Colonic mucosa (tissue), 4 donors: Measurements from ENCODE around the gene MYCT1. TPM values are rescaled to one million over a fixed set of nuclear protein-coding genes. Genes with fewer than 3 reads are reported as not detected.

Source experiments
- DNase-seq: peaks from one replicate; pipeline ENCODE4 v3.0.0-alpha.2; 2020
- H3K27ac ChIP-seq: fragments of 200-600 bp; one replicate; pipeline ENCODE4 v1.8.0; 2021
- H3K27me3 ChIP-seq: fragments of 200-600 bp; one replicate; pipeline ENCODE4 v1.8.0; 2021
- H3K36me3 ChIP-seq: fragments of 200-600 bp; one replicate; pipeline ENCODE4 v1.8.0; 2021
- H3K4me1 ChIP-seq: fragments of 200-600 bp; one replicate; pipeline ENCODE4 v1.8.0; 2021; ENCODE audit warnings: mild to moderate bottlenecking
- H3K4me3 ChIP-seq: fragments of 200-600 bp; one replicate; pipeline ENCODE4 v1.8.0; 2021
- H3K9ac ChIP-seq, 2 donors: one replicate each; pipeline ENCODE4 v1.7.0; 2013; ENCODE audit warnings: control low read depth in 2 of 2, low read depth in 2 of 2, low read length in 2 of 2
- H3K9me3 ChIP-seq: fragments of 200-600 bp; one replicate; pipeline ENCODE4 v1.8.0; 2021
- CTCF ChIP-seq: fragments of 200-600 bp; IDR thresholded peaks from one replicate; pipeline ENCODE4 v1.8.0; 2022; ENCODE audit warnings: antibody characterized with exemption, mild to moderate bottlenecking
- intact Hi-C: fragments of 100-400 bp; cut with DNase I; formaldehyde crosslinking; loops from one replicate; pipeline ENCODE4 v1.14.1; 2022
- total RNA-seq, 2 donors: library from RNA; stranded (reverse); fragmentation: NEBNext Ultra II Directional in 1 of 2; extraction: Animal tissue kit (Norgen Biotek cat#: 25700) in 1 of 2; gene quantifications; one replicate each; pipeline ENCODE4 v1.2.1, GENCODE V29; 2021
- donor health status: healthy.
- donor health status: DM: no; HTN: no; CAD: no.
- donor health status: DM: no; HTN: no; CAD: no.

Gene MYCT1
- total RNA-seq, result 1 to 10 TPM; 1.9 to 4.8 TPM

GRCh38 chr6:152697634-152698033 is at the start of gene MYCT1:
Gene MYCT1 (plus strand): TSS chr6:152697897. CDS start chr6:152697903, 6 bp downstream.
- no peak within 1 kb of the TSS for H3K27ac ChIP-seq
- no peak for TF ChIP-seq CTCF
- DNase-seq, result no peak
- H3K9ac ChIP-seq, result no peak within 1 kb of the TSS
- H3K4me3 ChIP-seq, result no peak within 1 kb of the TSS
- no peaks in the 10 kb centered on the region for H3K27me3 ChIP-seq
- H3K4me1 ChIP-seq, result no peaks in the 10 kb centered on the region
- intact Hi-C loops, result no loop called here
- no peaks in the 10 kb centered on the region for H3K36me3 ChIP-seq
- H3K9me3 ChIP-seq, result no peaks in the 10 kb centered on the region

DNA sequence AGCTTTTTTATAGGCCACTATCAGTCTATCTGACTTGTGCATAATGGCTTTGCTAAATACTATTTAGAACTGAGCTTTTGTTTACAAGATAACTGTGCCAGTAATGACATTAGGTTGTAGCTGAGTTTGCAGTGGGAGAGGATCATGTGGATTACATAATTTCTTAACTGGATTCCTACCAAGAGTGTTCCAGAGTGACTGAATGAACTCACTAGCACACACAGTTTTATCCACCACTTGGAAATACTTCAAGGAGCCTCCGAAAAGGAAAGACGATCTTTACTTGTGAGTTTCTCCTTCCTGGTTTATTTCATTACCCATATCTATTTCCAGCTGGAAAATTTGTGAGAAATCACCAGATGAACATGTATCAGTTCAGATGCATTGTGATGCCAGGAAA is 49.6 kb upstream of the MYCT1 start:
- H3K9me3 ChIP-seq, result no peaks in the 10 kb centered on the region
- DNase-seq, result no peak
- intact Hi-C loops, result no loop called here
- no peaks in the 10 kb centered on the region for H3K4me1 ChIP-seq
- no peak overlapping the region for H3K9ac ChIP-seq
- no peaks in the 10 kb centered on the region for H3K36me3 ChIP-seq
- no peak overlapping the region for H3K27ac ChIP-seq
- H3K27me3 ChIP-seq, result no peaks in the 10 kb centered on the region
- no peak overlapping the region for H3K4me3 ChIP-seq
- TF ChIP-seq CTCF, result no peak

GRCh38 chr6:152651986-152652385 is 45.7 kb upstream of the MYCT1 start:
- no peaks in the 10 kb centered on the region for H3K36me3 ChIP-seq
- H3K4me3 ChIP-seq, result no peak overlapping the region
- H3K27ac ChIP-seq, result no peak overlapping the region
- H3K4me1 ChIP-seq, result no peaks in the 10 kb centered on the region
- TF ChIP-seq CTCF, result no peak
- intact Hi-C loops, result no loop called here
- no peak overlapping the region for H3K9ac ChIP-seq
- no peak for DNase-seq
- H3K9me3 ChIP-seq, result no peaks in the 10 kb centered on the region
- no peaks in the 10 kb centered on the region for H3K27me3 ChIP-seq

GRCh38 chr6:152661776-152662175 is 35.9 kb upstream of the MYCT1 start:
- Histone ChIP-seq H3K4me3 (no peak overlapping the region), H3K9me3 (no peaks in the 10 kb centered on the region), H3K27ac (no peak overlapping the region), H3K36me3 (no peaks in the 10 kb centered on the region), H3K9ac (no peak overlapping the region), H3K4me1 (no peaks in the 10 kb centered on the region), H3K27me3 (no peaks in the 10 kb centered on the region)
- no peak for DNase-seq
- no peak for TF ChIP-seq CTCF
- intact Hi-C loops, result no loop called here

DNA sequence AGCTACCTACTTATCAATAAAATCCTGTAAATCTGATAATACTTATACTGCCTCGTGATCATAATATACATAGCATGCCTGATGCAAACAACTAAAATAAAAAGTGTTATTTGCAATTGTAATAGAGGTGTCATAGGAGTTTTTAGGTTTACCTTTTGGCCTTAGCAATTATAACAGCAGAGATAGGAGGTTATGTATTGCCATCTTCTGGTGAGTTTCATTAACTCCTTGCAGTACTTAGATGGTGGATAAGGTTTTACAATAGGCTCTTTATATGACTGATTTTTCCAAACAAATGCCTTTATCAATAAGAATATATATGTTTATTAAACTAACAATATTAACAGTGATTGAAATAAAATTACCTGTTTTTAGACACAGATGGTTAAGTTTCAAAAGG is 27.8 kb upstream of the MYCT1 start:
- no peaks in the 10 kb centered on the region for H3K36me3 ChIP-seq
- no peaks in the 10 kb centered on the region for H3K4me1 ChIP-seq
- no peak overlapping the region for H3K27ac ChIP-seq
- no peak for DNase-seq
- no peak overlapping the region for H3K4me3 ChIP-seq
- no peaks in the 10 kb centered on the region for H3K27me3 ChIP-seq
- no peak overlapping the region for H3K9ac ChIP-seq
- H3K9me3 ChIP-seq, result no peaks in the 10 kb centered on the region
- no peak for TF ChIP-seq CTCF
- intact Hi-C loops, result loop anchor here (10.0 kb wide), 1 partner anchor 115 kb away; no protein-coding TSS in a partner anchor

GRCh38 chr6:152671171-152671570 is 26.5 kb upstream of the MYCT1 start:
- Histone ChIP-seq H3K4me1 (no peaks in the 10 kb centered on the region), H3K36me3 (no peaks in the 10 kb centered on the region), H3K9me3 (no peaks in the 10 kb centered on the region), H3K9ac (no peak overlapping the region), H3K27me3 (no peaks in the 10 kb centered on the region), H3K27ac (no peak overlapping the region), H3K4me3 (no peak overlapping the region)
- no peak for TF ChIP-seq CTCF
- DNase-seq, result no peak
- intact Hi-C loops, result loop anchor here (10.0 kb wide), 1 partner anchor 116 kb away; no protein-coding TSS in a partner anchor
